Gastrocnemius medialis (tissue), 4 donors: ENCODE results near the gene GDAP2.

ENCODE experiments used
- POLR2A ChIP-seq, 2 donors: fragments of 450-650 bp; IDR thresholded peaks; one replicate each; pipeline ENCODE4 v1.6.1; 2017; ENCODE audit warnings: antibody characterized with exemption in 2 of 2, mild to moderate bottlenecking in 2 of 2, moderate library complexity in 2 of 2
- TF ChIP-seq, protein P1 (sequence below), 5 experiments: fragments of 450-650 bp in 3 of 5; fragments of 200-600 bp in 2 of 5; sonication (generic) in 2 of 5; IDR thresholded peaks in 4 of 5; conservative IDR thresholded peaks in 1 of 5; 1 replicate in 4 of 5; 2 replicates in 1 of 5; pipeline ENCODE4 v1.5.1; 2016 to 2019; ENCODE audit warnings: antibody characterized with exemption in 5 of 5, mild to moderate bottlenecking in 3 of 5, moderate library complexity in 3 of 5

DNA sequence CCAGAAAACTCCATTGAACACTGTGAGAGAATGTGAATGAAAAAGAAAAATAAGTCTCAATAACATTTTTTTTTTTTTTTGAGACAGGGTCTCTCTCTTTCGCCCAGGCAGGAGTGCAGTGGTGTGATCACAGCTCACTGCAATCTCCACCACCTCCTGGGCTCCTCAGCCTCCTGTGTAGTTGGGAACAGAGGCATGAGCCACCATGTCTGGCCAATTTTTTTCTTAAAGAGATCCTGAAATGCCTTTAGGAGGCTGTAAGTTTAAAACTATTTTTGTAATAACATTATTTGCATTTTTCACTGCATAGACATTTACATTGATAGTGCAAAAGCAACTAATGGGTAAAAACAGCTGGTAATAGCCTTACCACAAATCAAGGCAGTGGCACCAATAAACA, 35.3 kb downstream of the GDAP2 start:
- TF ChIP-seq, protein P1, sequence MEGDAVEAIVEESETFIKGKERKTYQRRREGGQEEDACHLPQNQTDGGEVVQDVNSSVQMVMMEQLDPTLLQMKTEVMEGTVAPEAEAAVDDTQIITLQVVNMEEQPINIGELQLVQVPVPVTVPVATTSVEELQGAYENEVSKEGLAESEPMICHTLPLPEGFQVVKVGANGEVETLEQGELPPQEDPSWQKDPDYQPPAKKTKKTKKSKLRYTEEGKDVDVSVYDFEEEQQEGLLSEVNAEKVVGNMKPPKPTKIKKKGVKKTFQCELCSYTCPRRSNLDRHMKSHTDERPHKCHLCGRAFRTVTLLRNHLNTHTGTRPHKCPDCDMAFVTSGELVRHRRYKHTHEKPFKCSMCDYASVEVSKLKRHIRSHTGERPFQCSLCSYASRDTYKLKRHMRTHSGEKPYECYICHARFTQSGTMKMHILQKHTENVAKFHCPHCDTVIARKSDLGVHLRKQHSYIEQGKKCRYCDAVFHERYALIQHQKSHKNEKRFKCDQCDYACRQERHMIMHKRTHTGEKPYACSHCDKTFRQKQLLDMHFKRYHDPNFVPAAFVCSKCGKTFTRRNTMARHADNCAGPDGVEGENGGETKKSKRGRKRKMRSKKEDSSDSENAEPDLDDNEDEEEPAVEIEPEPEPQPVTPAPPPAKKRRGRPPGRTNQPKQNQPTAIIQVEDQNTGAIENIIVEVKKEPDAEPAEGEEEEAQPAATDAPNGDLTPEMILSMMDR (IDR thresholded peaks at IDR 0.05 in 4 of 5, conservative IDR thresholded peaks at IDR 0.05 in 1 of 5), result no peak
- no peak for TF ChIP-seq POLR2A (IDR thresholded peaks at IDR 0.05)
